Fibroblast of pulmonary artery (primary cell): Measurements from ENCODE around the gene IL3RA.
"Not testable (repeated sequence)": the region's sequence is repeated elsewhere in the genome, so short reads cannot be mapped to it uniquely, and the experiment has no call there.

ENCODE experiments used
- DNase-seq: peaks from one replicate; pipeline ENCODE4 v3.0.0-alpha.2; 2010; ENCODE audit warnings: low read depth
- H3K4me3 ChIP-seq: replicated peaks from 2 replicates; pipeline ENCODE4 v1.5.1; 2011; ENCODE audit warnings: low read depth, mild to moderate bottlenecking, control low read depth, low read length, moderate library complexity
- CTCF ChIP-seq: IDR thresholded peaks from 2 replicates; pipeline ENCODE4 v1.5.1; 2011; ENCODE audit warnings: mild to moderate bottlenecking, control low read depth, low read length, inconsistent platforms; ENCODE audit errors: missing control alignments

Gene IL3RA

GRCh38 chrX:1300449-1300848 lies 36.1 kb upstream of the IL3RA start:
- no peak overlapping the region for H3K4me3 ChIP-seq
- no peak for TF ChIP-seq CTCF
- DNase-seq = no peak

- TF ChIP-seq CTCF = no peak
- no peak for DNase-seq
- no peak overlapping the region for H3K4me3 ChIP-seq
Observed at GRCh38 chrX:1305411-1305810, 31.2 kb upstream of the IL3RA start.

DNA sequence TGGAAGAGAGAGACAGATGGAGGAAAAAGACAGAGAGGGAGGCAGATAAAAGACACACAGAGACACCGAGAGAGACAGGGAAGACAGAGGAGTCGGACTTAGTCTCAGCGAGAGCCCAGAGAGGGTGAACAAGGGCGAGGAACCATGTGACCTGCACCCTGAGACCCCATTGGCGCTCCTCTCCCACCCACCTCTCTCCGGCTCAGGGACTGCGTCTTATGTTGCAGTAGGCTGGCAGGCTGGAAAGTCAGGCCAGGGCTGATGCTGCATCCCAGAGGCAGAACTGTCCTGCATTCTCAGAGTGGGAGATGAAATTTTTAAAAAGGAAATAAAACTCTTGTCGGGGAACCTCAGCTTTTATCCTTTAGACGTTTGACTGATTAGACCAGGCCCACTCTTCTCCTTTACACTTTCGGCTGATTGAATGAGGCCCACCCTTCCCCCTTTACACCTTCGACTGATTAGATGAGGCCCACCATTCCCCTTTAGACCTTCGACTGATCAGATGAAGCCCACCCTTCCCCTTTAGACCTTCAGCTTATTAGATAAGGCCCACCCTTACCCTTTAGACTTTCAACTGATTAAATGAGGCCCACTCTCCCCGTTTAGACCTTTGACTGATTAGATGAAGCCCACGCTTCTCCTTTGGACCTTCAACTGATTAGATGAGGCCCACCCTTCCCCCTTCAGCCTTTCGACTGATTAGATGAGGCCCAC lies 29.5 kb upstream of the IL3RA start:
- TF ChIP-seq CTCF = no peak
- H3K4me3 ChIP-seq = no peak overlapping the region
- no peak for DNase-seq

DNA sequence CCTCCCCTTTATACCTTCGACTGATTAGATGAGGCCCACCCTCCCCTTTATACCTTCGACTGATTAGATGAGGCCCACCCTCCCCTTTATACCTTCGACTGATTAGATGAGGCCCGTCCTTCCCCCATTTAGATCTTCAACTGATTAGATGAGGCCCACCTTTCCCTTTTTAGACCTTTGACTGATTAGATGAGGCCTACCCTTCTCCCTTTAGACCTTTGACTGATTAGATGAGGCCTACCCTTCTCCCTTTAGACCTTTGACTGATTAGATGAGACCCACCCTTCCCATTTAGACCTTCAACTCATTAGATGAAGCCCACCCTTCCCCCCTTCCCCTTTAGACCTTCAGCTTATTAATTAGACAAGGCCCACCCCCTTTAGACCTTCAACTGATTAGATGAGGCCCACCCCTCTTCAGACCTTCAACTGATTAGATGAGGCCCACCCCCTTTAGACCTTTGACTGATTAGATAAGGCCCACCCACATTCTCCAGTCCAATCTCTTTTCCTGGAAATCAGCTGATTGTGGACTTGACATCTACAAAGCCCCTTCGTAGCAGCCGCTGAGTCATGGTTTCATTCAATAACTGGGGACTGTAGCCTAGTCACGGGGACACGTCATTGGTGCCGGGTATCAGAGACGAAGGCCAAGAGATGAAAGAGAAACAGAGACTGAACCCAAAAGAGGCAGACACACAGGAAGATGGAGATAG lies 28.8 kb upstream of the IL3RA start:
- H3K4me3 ChIP-seq = no peak overlapping the region
- no peak for TF ChIP-seq CTCF
- no peak for DNase-seq

DNA sequence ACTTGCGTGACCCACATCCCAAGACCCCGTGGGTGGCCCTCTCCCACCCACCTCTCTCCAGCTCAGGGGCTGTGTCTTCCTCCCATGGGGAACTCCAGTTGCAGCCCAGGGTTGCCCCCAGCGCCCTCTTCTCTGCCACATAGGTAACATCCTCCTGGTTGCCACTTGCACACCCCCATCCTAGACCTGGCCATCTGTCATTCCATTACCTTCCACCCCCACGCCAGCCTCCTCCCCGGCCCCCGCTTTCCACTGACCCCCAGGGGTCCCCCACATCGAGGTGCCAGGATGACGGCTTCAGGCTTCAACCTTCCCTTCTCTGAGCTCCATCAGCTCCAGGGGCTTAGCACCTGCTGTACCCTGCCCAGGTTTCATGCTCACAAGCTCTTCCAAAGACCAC lies 28.1 kb upstream of the IL3RA start:
- H3K4me3 ChIP-seq = no peak overlapping the region
- no peak for DNase-seq
- TF ChIP-seq CTCF = no peak

DNA sequence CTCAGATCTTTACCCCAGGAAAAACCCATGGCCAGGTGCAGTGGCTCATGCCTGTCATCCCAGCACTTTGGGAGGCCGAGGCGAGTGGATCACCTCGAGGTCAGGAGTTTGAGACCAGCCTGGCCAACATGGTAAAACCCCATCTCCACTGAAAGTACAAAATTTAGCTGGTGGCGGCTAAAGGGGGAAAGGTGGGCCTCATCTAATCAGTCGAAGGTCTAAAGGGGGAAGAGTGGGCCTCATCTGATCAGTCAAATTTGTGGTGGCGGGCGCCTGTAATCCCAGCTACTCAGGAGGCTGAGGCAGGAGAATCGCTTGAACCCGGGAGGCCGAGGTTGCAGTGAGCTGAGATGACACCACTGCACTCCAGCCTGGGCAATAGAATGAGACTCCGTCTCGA lies 27.7 kb upstream of the IL3RA start:
- not testable (repeated sequence) for DNase-seq, H3K4me3 ChIP-seq

DNA sequence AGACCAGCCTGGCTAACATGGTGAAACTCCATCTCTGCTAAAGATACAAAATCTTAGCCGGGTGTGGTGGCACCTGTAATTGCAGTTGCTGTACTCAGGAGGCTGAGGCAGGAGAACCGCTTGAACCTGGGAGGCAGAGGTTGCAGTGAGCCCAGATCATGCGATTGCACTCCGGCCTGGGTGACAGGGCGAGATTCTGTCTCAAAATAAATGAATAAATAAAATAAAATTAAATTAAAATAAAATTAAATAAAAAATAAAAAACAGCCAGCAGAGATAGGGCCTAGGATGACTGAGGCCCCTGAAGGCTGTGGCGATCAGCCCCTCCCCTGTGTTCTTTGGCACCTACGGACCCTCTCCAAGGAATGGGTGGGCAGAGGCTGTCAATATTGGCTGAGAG lies 22.8 kb upstream of the IL3RA start:
- TF ChIP-seq CTCF = no peak
- no peak overlapping the region for H3K4me3 ChIP-seq
- DNase-seq = no peak
